Prostate gland (tissue), 2 donors: ENCODE data around the gene SLC25A48.

ENCODE experiments used
- CTCF ChIP-seq, 4 experiments: fragments of 200-600 bp in 2 of 4; fragments of 450-650 bp in 2 of 4; sonication (generic) in 2 of 4; IDR thresholded peaks; 1 replicate in 3 of 4; 2 replicates in 1 of 4; pipeline ENCODE4 v1.5.1; 2016 to 2019; ENCODE audit warnings: antibody characterized with exemption in 4 of 4, mild to moderate bottlenecking in 2 of 4, moderate library complexity in 2 of 4
- POLR2A ChIP-seq: fragments of 450-650 bp; IDR thresholded peaks from one replicate; pipeline ENCODE4 v1.6.1; 2016; ENCODE audit warnings: antibody characterized with exemption, mild to moderate bottlenecking
- POLR2AphosphoS5 ChIP-seq: sonication (generic); formaldehyde crosslinking; IDR thresholded peaks from one replicate; pipeline ENCODE4 v1.6.1; 2017; ENCODE audit warnings: antibody characterized with exemption

GRCh38 chr5:135864503-135865435, 30.3 kb downstream of the SLC25A48 start:
- TF ChIP-seq CTCF (IDR thresholded peaks at IDR 0.05) = no peak
- no peak for TF ChIP-seq POLR2A
- TF ChIP-seq POLR2AphosphoS5 = peak; percentile 55
